ENCODE measurements around the gene PSMD11.

PSMD11 gene

DNA sequence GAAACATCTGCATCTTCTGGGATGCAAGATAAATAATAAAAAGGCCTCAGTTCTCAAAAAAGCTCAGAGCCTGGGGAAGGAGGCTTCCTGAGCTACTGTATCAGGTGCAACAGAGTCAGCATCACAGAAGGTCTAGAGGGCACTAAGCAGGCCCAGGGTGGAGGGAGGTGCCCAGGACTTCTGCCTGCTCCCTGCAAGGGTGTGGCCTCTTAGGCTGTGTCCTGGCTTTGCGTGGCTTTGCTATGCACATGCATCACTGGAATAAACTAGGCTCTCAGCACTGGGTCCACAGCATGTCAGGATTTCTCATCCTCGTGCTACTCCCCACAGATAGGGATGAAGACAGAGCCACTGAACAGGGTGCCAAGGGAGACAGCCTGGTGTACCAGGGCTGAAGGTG, 68.0 kb downstream of the PSMD11 start:
- TF ChIP-seq CTCF (IDR thresholded peaks at IDR 0.05; ENCODE audit: low read depth, low read length, missing control alignments): no peak
- no peak overlapping the region for H3K4me3 ChIP-seq (replicated peaks; ENCODE audit: low read depth, low read length)
- no peak for DNase-seq (ENCODE audit: extremely low read depth, low read depth)

DNA sequence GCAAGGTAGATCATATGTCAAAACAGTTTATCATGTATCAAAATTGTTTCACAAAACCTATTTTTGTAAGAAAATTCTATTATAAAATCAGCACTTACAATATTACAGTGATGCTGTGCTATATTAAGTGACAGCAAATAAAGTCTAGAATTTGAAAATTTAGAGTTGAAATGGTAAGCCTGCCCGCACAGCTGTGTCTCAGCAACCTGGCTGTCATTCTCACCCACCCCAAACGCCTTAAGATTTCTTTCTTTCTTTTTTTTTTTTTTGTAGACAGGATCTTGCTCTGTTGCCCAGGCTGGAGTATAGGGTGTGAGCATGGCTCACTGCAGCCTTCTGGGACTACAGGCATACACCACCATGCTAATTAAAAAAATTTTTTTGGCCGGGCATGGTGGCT, 69.3 kb downstream of the PSMD11 start:
- no peak for DNase-seq (ENCODE audit: extremely low read depth, low read depth)

GRCh38 chr17:32514606-32515005, 70.3 kb downstream of the PSMD11 start:
- TF ChIP-seq CTCF (IDR thresholded peaks at IDR 0.05; ENCODE audit: low read depth, low read length, missing control alignments): no peak
- DNase-seq (ENCODE audit: extremely low read depth, low read depth): no peak
- H3K4me3 ChIP-seq (replicated peaks; ENCODE audit: low read depth, low read length): no peak overlapping the region

More for the DNA sequence above, 69.3 kb downstream of the PSMD11 start:
- H3K4me3 ChIP-seq (replicated peaks; ENCODE audit: low read depth, low read length): no peak overlapping the region
- TF ChIP-seq CTCF (IDR thresholded peaks at IDR 0.05; ENCODE audit: low read depth, low read length, missing control alignments): no peak

GRCh38 chr17:32515677-32516383, 71.5 kb downstream of the PSMD11 start:
- H3K4me3 ChIP-seq (replicated peaks; ENCODE audit: low read depth, low read length): no peak overlapping the region
- DNase-seq (ENCODE audit: extremely low read depth, low read depth): no peak
- TF ChIP-seq CTCF (IDR thresholded peaks at IDR 0.05; ENCODE audit: low read depth, low read length, missing control alignments): no peak

DNA sequence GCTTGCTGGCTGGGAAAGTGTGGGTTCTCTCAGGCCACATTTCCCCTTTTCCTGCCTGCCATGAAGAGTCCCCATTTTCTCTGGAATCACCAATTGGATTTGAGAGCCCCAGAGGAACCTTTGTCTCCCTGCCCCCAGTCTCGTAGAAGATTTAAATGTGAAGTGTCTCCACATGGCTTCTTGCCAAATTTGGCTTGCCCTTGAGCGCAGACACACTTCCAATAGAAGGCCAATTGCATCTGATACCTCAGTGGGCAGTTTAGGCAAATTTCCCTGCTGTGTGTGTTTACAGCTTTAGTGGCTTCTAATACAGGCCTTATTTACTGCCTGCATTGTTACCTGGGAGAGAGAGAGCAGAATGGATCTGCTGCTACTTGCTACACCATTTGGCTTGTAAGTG, 72.1 kb downstream of the PSMD11 start:
- TF ChIP-seq CTCF (IDR thresholded peaks at IDR 0.05; ENCODE audit: low read depth, low read length, missing control alignments): no peak
- H3K4me3 ChIP-seq (replicated peaks; ENCODE audit: low read depth, low read length): no peak overlapping the region
- no peak for DNase-seq (ENCODE audit: extremely low read depth, low read depth)

DNA sequence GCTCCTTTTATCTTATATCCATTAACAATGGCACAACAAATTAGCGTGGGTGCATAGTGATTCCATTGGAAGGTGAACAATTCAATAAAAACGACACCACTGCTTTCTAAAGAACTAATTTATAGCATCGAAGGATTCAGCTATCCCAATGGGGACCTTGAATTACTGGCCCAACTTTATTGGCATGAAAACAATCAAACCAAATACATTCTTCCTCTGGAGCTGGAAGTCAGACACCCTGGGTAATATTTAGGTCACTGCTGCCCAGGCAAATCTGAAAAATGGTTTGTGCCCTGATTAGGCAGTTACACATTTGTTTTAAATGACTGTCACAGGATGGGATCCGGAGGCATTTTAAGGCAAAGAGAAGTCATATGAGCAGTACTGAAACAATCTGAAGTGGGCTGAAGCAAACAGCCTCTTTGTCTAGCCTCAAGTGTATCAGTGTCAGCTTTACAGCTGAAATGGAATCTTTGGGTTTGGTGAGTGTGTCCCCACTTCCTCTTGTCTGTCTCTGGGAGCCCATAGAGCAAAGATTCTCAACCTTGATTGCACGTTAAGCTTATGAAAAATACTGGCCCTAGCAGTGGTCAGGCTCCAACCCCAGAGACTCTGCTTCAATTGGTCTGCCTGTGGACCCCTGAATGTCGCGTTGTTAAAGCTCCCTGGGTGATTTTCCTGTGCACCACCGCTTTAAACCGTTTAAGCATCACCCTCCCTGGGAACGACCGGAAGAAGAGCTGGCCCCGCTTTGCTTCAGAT, 72.8 kb downstream of the PSMD11 start:
- no peak for DNase-seq (ENCODE audit: extremely low read depth, low read depth)
- TF ChIP-seq CTCF (IDR thresholded peaks at IDR 0.05; ENCODE audit: low read depth, low read length, missing control alignments): no peak
- H3K4me3 ChIP-seq (replicated peaks; ENCODE audit: low read depth, low read length): no peak overlapping the region
